Measurements from ENCODE around the gene CHFR.
"Not testable (repeated sequence)": the region's sequence is repeated elsewhere in the genome, so short reads cannot be mapped to it uniquely, and the experiment has no call there.

GRCh38 chr12:132844681-132845080, 42.7 kb downstream of the CHFR start:
- not testable (repeated sequence) for TF ChIP-seq CTCF (IDR thresholded peaks at IDR 0.05; ENCODE audit: poor library complexity, severe bottlenecking); TAF1 (IDR thresholded peaks at IDR 0.05; ENCODE audit: low read depth); POLR2AphosphoS5 (IDR thresholded peaks at IDR 0.05); EP300 (conservative IDR thresholded peaks at IDR 0.05; ENCODE audit: poor library complexity, severe bottlenecking); EZH2 (IDR thresholded peaks at IDR 0.05; ENCODE audit: borderline replicate concordance, insufficient read depth, low read length, poor library complexity, severe bottlenecking)

All from neural cell (in vitro differentiated cells).